IPS DF 4.7 (cell line): ENCODE measurements around the gene RAB6C.
"Not testable (repeated sequence)": the region's sequence is repeated elsewhere in the genome, so short reads cannot be mapped to it uniquely, and the experiment has no call there.

ENCODE experiments used
- DNase-seq: peaks from one replicate; pipeline ENCODE4 v3.0.0-alpha.2; 2013; ENCODE audit warnings: low spot score; ENCODE audit errors: extremely low read depth

Gene RAB6C

GRCh38 chr2:129979629-129980155 is at the start of gene RAB6C:
Gene RAB6C (plus strand): TSS chr2:129979666. CDS start chr2:129980116, 450 bp downstream.
- DNase-seq: not testable (repeated sequence)

DNA sequence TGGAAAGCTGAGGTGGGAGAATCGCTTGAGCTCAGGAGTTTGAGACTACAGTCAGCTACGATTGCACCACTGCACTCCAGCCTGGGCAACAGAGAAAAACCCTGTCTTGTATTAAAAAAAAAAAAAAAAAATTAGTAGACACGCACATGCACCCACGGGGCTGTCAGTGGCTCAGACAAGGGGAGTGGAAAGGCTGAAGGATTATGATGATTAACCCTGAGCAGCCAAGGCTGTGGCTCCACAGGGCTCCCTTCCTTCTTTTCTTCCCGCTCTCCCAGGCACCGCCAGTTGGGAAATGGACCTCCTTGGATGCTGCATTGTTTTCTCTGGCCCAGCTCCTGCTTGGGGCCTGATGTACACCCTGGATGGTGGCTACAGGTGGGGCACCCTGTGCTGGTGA is 49.0 kb upstream of the RAB6C start:
- DNase-seq: no peak

DNA sequence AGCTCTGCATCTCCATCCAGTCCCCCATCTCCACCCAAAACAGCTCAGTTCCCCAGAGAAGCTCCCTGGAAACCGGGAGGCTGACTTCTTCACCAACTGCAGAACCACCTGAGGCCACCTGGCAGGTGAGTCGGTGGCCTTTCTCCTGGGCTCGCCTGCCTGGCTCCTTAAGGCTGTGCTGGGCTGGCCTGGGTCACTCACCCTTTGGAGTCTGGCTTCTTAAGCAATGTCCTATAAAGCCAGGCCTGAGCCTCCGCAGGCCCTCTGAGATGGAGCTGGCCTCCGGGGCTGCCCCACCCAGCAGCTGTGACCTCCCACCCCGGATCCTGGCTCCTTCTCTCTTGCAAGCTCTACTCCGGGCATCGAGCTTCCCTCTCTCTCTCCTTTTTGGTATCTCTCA is 46.1 kb upstream of the RAB6C start:
- not testable (repeated sequence) for DNase-seq

GRCh38 chr2:129934044-129934822 is 45.2 kb upstream of the RAB6C start:
- DNase-seq: no peak

DNA sequence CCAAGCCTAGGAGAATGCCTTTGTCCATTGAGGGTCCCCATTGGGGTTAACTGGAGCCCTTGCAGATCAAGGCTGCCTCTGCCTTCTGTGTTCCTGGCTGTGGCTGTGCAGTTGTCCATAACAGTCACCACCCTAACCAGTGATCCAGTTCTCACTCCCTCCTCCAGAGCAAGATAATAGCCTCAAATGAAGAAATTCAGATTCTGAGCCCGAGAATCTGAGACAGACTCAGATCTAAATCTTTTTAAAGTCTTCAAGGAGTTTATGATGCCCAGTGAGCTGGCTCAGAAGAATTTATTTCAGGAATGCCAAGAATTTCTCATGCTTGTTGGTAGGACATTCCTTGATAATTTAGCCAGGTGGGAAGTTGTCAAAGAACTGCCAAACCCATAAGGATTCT is 44.3 kb upstream of the RAB6C start:
- DNase-seq: no peak

- no peak for DNase-seq
These were observed 43.0 kb upstream of the RAB6C start for GRCh38 chr2:129936334-129936934.

DNA sequence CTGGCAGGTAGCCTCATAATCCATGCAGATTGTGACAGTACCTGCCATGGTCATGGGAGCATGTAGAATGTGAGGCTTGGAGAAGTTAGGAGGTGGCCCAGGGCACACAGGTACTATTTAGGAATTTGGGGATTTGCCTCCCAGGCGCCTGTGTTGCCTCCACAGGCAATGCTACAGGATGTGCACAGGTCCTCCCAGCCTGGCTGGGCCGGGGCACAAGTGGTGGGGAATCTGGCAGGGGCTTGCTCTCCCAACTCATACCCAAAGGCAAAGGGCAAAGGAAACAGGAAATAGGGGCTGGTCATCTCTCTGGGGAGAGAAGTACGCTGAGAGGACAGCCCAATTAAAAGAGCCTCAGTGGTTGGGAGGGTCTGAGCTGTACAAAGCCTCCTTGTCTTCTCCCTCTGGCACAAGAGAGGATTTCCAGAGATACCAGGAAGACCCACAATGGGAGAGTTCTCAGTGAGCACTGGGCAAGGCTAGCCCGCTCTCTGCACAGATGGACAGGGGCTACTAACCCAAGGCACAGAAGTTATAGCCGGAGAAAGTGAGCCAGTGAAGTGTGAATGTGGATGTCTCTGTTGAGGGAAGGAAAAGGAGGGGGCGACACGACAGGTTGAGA is 40.5 kb upstream of the RAB6C start:
- not testable (repeated sequence) for DNase-seq

DNA sequence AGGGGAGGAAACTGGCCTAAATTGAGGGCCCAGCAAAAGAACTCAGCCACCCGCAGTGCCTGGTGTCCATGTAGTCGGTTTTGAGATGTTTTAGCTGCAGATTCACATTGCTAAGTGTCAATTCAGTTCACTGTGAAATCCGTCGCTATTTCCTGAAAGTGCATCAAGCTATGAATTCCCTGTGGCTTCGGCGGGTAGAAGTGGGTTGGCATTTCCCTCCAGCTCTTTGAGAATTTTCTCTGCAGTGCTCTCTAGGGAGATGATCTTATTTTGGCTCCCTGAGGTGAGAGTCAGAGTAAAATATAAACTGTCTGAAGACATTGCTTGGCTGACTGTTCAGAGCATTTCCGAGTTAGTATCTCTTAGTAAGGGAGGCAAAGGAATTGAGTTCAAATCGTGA is 36.0 kb upstream of the RAB6C start:
- DNase-seq: not testable (repeated sequence)

GRCh38 chr2:129945557-129945956 is 33.9 kb upstream of the RAB6C start:
- DNase-seq: no peak

- DNase-seq: not testable (repeated sequence)
These were observed 31.8 kb upstream of the RAB6C start for GRCh38 chr2:129947712-129948111.

- not testable (repeated sequence) for DNase-seq
These were observed 23.3 kb upstream of the RAB6C start for GRCh38 chr2:129956171-129956570.

- DNase-seq: no peak
These were observed 21.6 kb upstream of the RAB6C start for GRCh38 chr2:129957891-129958290.

DNA sequence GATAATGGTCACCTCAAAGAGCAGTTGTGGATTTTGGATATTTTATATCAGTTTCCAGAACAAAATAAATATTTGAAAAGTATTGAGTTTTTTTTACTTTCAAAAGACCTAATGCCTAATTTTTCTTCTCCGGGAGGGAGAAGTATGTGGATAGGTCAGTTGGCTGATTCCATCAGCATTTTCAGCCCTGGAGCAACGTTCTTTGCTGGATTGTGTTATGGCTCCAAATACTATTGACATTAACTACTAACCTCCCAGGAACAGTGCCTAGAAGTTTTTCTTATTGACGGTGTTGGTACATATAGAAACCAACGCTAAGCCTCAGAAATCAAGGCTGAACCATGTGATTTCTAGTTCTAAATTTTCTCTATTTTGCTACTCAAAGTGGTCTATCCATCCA is 20.7 kb upstream of the RAB6C start:
- DNase-seq: not testable (repeated sequence)

GRCh38 chr2:129968605-129969004 is 10.9 kb upstream of the RAB6C start:
- not testable (repeated sequence) for DNase-seq

DNA sequence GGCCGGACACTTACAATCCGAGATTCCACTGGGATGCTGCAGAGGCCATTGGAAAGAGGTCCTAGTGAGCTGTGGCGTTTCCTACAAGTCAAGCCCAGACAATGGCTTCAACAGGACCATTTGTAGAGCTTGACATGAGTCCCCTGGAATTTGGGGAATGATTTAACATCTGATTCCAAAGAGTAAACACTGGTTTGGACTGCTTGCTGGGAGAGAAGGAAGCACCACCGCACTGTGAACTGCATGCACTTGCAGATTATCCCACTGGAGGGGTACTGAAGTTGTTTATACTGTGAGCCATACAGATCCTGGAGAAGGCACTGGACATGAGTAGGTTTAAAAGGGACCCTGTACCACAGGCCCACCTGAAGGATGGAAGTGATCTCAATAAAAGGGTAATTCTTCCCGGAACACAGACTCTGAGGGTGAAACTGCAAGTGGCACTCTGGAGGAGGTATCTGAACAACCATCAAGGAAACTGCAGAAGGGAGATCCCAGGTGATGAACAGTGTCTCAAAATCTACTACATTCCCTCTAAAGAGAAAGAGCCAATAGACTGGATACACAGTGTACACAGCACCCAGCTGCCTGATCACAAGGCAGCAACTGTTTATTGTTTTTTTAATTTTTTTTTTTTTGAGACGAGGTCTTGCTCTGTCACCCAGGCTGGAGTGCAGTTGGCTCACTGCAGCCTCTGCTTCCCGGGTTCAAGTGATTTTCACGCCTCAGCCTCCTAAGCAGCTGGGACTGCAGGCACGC is 4.3 kb upstream of the RAB6C start:
- no peak for DNase-seq

- not testable (repeated sequence) for DNase-seq
These were observed 2.5 kb upstream of the RAB6C start for GRCh38 chr2:129976969-129977368.

DNA sequence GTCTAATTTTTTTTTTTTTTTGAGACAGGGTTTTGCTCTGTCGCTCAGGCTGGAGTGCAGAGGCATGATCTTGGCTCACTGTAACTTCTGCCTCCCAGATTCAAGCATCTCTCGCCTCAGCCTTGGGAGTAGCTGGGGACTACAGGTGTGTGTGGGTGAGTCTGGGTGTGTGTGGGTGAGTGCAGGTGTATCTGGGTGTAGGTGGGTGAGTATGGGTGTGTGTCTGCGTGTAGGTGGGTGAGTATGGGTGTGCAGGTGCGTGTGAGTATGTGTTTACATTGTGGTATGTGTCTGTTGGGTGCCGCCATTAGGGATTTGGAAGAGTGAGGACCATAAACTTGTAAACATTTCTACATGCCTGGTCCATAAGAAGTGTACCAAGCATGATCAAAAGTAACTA is 1.5 kb upstream of the RAB6C start:
- DNase-seq: no peak

DNA sequence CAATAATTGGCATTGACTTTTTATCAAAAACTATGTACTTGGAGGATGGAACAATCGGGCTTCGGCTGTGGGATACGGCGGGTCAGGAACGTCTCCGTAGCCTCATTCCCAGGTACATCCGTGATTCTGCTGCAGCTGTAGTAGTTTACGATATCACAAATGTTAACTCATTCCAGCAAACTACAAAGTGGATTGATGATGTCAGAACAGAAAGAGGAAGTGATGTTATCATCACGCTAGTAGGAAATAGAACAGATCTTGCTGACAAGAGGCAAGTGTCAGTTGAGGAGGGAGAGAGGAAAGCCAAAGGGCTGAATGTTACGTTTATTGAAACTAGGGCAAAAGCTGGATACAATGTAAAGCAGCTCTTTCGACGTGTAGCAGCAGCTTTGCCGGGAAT is 780 bp downstream of the RAB6C start:
- DNase-seq: not testable (repeated sequence)

DNA sequence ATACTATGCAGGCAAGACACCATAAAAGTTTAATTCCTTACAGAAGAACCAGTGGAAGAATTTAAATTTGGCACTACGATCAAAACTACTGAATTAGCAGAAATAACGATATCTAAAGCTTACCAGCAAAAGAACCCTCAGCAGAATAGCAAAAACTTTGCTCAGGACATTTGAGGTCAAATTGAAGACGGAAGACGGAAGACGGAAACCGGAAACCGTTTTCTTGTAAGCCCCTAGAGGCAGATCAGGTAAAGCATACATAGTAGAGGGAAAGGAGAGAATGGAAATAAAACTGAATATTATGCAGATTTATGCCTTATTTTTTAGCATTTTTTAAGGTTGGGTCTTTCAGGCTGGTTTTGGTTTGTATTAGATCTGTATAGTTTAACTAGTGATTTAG is 2.2 kb downstream of the RAB6C start:
- DNase-seq: not testable (repeated sequence)

DNA sequence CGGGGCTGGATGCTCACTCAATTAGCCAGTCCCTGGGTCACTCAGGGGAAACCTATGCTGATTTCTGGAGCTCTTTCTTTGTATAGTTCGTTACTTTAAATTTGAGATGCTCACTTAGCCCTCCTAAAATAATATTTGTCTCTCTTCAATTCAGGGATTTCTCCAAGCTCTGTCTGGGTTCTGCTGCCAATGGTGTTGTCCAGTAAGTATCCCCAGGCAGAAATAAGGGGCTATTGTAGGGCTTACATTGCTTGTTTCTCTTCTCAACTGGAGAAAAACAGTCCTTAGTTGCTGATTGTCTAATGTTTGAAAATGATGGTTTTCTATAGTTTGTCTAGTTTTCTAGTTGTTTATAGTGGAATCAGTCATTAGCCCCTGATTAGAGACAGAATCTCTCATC is 5.0 kb downstream of the RAB6C start:
- no peak for DNase-seq

GRCh38 chr2:129992415-129993006 is 13.0 kb downstream of the RAB6C start:
- DNase-seq: not testable (repeated sequence)
